Measurements from ENCODE around the gene NBEA.

Gene NBEA

GRCh38 chr13:35343417-35343816 is 401.3 kb downstream of the NBEA start:
- Histone ChIP-seq H3K27me3 (no peaks in the 10 kb centered on the region), H3K4me1 (peaks cover 29% of the 10 kb centered on the region), H3K9me3 (no peaks in the 10 kb centered on the region), H3K36me3 (no peaks in the 10 kb centered on the region), H3K4me3 (ENCODE audit: low read depth, low read length) (peak overlapping the region; percentile 17; the same call in 1 of the 2 replicates)
- no peak for TF ChIP-seq CTCF (IDR thresholded peaks at IDR 0.05; ENCODE audit: low read depth, low read length)
- DNase-seq = peak; percentile 84

GRCh38 chr13:35345992-35346391 is 403.9 kb downstream of the NBEA start:
- DNase-seq = peak; percentile 79
- H3K9me3 ChIP-seq = no peaks in the 10 kb centered on the region
- no peaks in the 10 kb centered on the region for H3K36me3 ChIP-seq
- H3K4me3 ChIP-seq (ENCODE audit: low read depth, low read length) = peak overlapping the region; percentile 22
- H3K4me1 ChIP-seq = peaks cover 40% of the 10 kb centered on the region
- TF ChIP-seq CTCF (IDR thresholded peaks at IDR 0.05; ENCODE audit: low read depth, low read length) = no peak
- no peaks in the 10 kb centered on the region for H3K27me3 ChIP-seq

GRCh38 chr13:35346494-35346893 is 404.4 kb downstream of the NBEA start:
- peak overlapping the region; percentile 22 for H3K4me3 ChIP-seq (ENCODE audit: low read depth, low read length)
- H3K36me3 ChIP-seq = no peaks in the 10 kb centered on the region
- peak; percentile 15 for DNase-seq
- no peaks in the 10 kb centered on the region for H3K9me3 ChIP-seq
- no peak for TF ChIP-seq CTCF (IDR thresholded peaks at IDR 0.05; ENCODE audit: low read depth, low read length)
- H3K4me1 ChIP-seq = peaks cover 41% of the 10 kb centered on the region
- H3K27me3 ChIP-seq = no peaks in the 10 kb centered on the region

GRCh38 chr13:35347679-35348205 is 405.7 kb downstream of the NBEA start:
- no peak for TF ChIP-seq CTCF (IDR thresholded peaks at IDR 0.05; ENCODE audit: low read depth, low read length)
- H3K27me3 ChIP-seq = no peaks in the 10 kb centered on the region
- H3K4me3 ChIP-seq (ENCODE audit: low read depth, low read length) = no peak overlapping the region
- no peaks in the 10 kb centered on the region for H3K9me3 ChIP-seq
- peak; percentile 63 for DNase-seq
- peaks cover 41% of the 10 kb centered on the region for H3K4me1 ChIP-seq
- H3K36me3 ChIP-seq = no peaks in the 10 kb centered on the region

GRCh38 chr13:35349052-35349451 is 407.0 kb downstream of the NBEA start:
- no peaks in the 10 kb centered on the region for H3K9me3 ChIP-seq
- TF ChIP-seq CTCF (IDR thresholded peaks at IDR 0.05; ENCODE audit: low read depth, low read length) = no peak
- peaks cover 41% of the 10 kb centered on the region for H3K4me1 ChIP-seq

GRCh38 chr13:35349673-35350278 is 407.7 kb downstream of the NBEA start:
- no peak for DNase-seq
- H3K27me3 ChIP-seq = no peaks in the 10 kb centered on the region
- peak overlapping the region; percentile 19 for H3K4me3 ChIP-seq (ENCODE audit: low read depth, low read length)

More at GRCh38 chr13:35349052-35349451, 407.0 kb downstream of the NBEA start:
- H3K36me3 ChIP-seq = no peaks in the 10 kb centered on the region
- no peaks in the 10 kb centered on the region for H3K27me3 ChIP-seq
- H3K4me3 ChIP-seq (ENCODE audit: low read depth, low read length) = no peak overlapping the region
- DNase-seq = no peak

More at GRCh38 chr13:35349673-35350278, 407.7 kb downstream of the NBEA start:
- no peak for TF ChIP-seq CTCF (IDR thresholded peaks at IDR 0.05; ENCODE audit: low read depth, low read length)
- no peaks in the 10 kb centered on the region for H3K36me3 ChIP-seq
- peaks cover 38% of the 10 kb centered on the region for H3K4me1 ChIP-seq
- no peaks in the 10 kb centered on the region for H3K9me3 ChIP-seq
